ES-I3 (cell line): ENCODE data around the gene LDB2.

ENCODE experiments used
- H3K36me3 ChIP-seq: 2 replicates; pipeline ENCODE4 v1.6.1; 2013; ENCODE audit warnings: mild to moderate bottlenecking, low read length, control low read depth, moderate library complexity; ENCODE audit not compliant: insufficient read depth
- H3K4me1 ChIP-seq: 2 replicates; pipeline ENCODE4 v1.6.1; 2013; ENCODE audit warnings: mild to moderate bottlenecking, control low read depth, low read length; ENCODE audit not compliant: insufficient read depth
- H3K9ac ChIP-seq: 2 replicates; pipeline ENCODE4 v1.6.1; 2013; ENCODE audit warnings: low read depth, mild to moderate bottlenecking, low read length, moderate library complexity
- H3K9me3 ChIP-seq: 2 replicates; pipeline ENCODE4 v1.6.1; 2013; ENCODE audit warnings: mild to moderate bottlenecking, low read length, moderate library complexity; ENCODE audit not compliant: control insufficient read depth, insufficient read depth

LDB2 gene

DNA sequence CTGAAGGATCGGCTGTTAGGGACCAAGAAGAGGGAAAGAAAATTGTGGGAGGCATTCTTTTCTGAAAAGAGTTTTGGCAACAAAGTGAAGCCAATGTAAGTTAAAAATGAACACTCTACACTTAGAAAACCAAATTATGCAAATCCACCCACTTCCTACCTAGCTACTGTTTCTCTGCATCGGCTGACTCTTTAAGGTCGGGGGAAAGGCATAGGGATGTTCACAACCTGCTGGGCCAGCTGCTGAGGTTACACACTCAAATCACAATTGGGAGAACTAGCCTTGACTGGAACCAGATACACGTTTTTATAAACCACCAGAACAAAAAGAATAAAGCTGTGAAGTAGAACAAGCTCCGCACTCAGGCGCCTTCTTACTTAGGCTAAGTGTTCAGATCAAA lies 165.7 kb downstream of the LDB2 start:
- H3K9me3 ChIP-seq, result no peaks in the 10 kb centered on the region; the same call in 1 of the 2 replicates
- H3K4me1 ChIP-seq, result peaks cover 18% of the 10 kb centered on the region; the same call in 1 of the 2 replicates
- H3K36me3 ChIP-seq, result no peaks in the 10 kb centered on the region
- no peak overlapping the region for H3K9ac ChIP-seq

DNA sequence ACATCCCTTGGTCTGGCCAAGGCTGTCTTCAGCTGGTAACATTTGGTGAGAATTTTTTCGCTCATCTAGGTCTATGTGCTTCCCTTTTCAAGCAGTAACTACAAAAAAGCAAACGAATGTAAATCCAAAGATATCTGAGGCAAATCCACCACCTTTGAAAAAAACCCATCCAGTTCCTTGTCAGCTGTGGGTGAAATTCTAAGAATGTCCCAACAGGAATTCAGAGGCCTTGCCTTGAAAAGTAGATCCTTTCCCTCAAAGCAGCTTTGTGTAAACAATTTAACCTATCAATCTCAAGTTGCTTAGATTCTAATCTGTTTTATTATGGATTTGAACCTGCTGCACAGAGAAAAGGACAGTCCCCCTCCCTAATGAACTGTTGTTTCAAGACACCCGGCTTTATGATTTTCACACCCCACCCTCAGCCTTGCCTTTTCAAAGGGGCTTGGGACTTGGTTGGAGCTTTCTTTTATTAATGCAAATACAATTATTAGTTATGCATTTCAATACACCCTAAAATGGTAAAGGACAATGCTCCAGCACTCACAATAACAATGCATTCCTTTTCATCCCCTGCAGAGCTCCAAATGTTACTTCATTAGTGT lies 166.6 kb downstream of the LDB2 start:
- no peaks in the 10 kb centered on the region for H3K36me3 ChIP-seq
- peaks cover 18% of the 10 kb centered on the region; the same call in 1 of the 2 replicates for H3K4me1 ChIP-seq

DNA sequence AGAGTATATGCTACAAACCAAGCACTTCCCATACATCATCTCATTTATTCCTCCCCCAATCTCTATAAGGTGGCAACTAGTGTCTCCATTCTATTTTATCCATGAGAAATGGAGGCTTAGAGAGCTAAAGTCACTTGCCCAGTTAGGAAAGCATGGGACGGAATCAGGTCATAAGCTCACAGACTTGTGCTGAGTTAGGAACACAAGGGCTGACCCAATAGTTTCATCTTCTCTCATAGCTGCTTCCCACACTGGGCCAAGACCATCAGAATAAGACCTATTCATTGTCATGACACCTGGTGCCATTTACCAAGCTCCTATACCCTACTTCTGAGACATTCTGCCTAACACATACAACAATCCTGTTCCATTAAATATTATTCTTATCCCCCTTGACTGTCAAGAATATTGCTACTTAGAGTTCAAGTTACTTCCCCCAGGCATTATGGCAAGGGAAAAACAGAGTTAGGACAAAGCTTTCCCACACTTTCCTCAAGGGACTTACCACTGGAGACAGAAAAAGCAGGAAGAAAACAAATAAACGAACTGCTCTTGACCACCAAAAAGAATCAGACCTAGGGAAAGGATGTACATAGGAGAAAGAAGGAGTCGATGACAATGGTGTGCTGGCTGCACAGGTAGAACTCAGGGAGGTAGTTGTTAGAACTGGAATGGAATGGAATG lies 167.8 kb downstream of the LDB2 start:
- H3K4me1 ChIP-seq, result peaks cover 18% of the 10 kb centered on the region; the same call in 1 of the 2 replicates
- H3K9ac ChIP-seq, result no peak overlapping the region
- H3K36me3 ChIP-seq, result no peaks in the 10 kb centered on the region
- H3K9me3 ChIP-seq, result no peaks in the 10 kb centered on the region

More for the DNA sequence above, 166.6 kb downstream of the LDB2 start:
- no peaks in the 10 kb centered on the region for H3K9me3 ChIP-seq
- H3K9ac ChIP-seq, result no peak overlapping the region

DNA sequence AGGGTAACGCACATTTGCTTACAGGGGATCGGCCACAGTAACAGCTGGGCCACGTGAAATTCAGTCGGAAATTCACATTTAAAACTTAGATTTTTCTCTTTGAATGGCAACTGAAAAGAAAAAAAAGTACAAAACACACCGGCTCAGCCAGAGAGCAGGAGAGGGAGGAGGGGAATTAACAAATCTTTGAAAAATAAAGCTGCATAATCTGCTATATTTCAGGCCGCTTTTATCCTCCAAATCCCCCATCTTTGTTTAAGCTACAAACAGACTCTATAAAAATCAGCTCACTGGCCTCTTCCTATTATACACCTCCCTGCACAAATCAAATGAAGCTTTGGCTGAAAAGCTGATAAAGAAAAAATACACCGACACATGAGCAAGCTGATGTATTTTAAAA lies 169.1 kb downstream of the LDB2 start:
- H3K4me1 ChIP-seq, result peaks cover 18% of the 10 kb centered on the region; the same call in 1 of the 2 replicates
- no peaks in the 10 kb centered on the region for H3K9me3 ChIP-seq
- no peak overlapping the region for H3K9ac ChIP-seq
- H3K36me3 ChIP-seq, result no peaks in the 10 kb centered on the region

DNA sequence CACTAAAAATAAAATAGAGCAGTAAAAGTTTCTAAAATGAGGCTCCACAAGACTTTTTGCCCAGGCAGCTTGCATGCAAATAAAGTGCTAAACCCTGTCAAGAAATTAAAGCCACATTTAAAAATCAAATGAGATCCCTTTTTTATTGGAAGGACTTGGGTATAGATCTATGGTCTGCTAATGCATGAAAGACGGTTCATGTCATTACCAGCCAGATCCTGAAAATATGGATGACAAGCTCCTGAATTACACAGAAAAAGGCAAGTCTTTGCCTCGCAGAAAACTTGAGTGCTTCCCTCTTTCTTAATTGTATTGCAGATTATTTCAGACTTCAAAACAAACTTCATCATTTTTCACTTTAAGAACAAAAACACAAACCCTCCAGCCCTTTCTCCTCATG lies 169.6 kb downstream of the LDB2 start:
- no peaks in the 10 kb centered on the region for H3K36me3 ChIP-seq
- H3K9me3 ChIP-seq, result peaks cover under 1% of the 10 kb centered on the region; the same call in 1 of the 2 replicates
- no peak overlapping the region for H3K9ac ChIP-seq
- H3K4me1 ChIP-seq, result peaks cover 18% of the 10 kb centered on the region; the same call in 1 of the 2 replicates

DNA sequence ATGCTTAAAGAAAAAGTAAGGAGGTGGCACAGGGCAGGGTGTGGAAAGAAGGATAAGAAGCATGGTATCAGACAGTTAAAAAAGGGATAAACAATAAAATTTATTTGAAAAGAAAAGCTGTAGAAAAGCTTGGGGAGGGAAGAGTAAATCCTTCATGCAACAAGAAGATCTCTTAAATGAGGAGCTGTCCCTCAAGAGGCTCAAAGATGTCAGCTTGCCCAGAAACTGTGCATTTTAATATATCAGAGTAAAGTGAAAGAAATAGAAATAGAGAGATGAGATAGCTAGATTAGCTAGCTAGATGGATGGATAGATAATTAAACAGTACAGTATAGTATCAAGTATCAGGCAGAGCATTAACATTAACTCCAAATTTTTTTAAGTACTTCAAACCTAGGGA lies 170.3 kb downstream of the LDB2 start:
- Histone ChIP-seq H3K36me3 (no peaks in the 10 kb centered on the region; the same call in 1 of the 2 replicates), H3K4me1 (peaks cover 18% of the 10 kb centered on the region; the same call in 1 of the 2 replicates), H3K9ac (no peak overlapping the region), H3K9me3 (peaks cover 6% of the 10 kb centered on the region; the same call in 1 of the 2 replicates)

DNA sequence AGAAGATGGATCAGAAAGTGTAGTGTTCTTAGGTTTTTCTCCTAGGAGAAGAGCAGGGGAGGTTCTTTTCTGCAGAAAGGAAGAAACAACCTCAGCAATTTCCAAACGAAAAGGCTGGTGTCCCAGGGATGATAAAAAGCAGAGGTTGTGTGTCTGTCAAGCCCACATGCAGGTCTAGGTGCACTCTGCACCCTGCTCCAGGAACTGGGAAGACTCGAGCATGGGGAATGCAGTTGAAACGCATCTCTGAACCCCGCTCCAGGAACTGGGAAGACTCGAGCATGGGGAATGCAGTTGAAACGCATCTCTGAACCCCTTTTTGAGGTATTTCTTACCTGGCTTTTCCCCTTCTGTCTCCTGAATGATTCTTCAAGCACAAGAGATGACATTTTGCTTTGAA lies 171.2 kb downstream of the LDB2 start:
- no peak overlapping the region for H3K9ac ChIP-seq
- H3K4me1 ChIP-seq, result peaks cover 13% of the 10 kb centered on the region; the same call in 1 of the 2 replicates
- no peaks in the 10 kb centered on the region; the same call in 1 of the 2 replicates for H3K36me3 ChIP-seq
- peaks cover 6% of the 10 kb centered on the region; the same call in 1 of the 2 replicates for H3K9me3 ChIP-seq

DNA sequence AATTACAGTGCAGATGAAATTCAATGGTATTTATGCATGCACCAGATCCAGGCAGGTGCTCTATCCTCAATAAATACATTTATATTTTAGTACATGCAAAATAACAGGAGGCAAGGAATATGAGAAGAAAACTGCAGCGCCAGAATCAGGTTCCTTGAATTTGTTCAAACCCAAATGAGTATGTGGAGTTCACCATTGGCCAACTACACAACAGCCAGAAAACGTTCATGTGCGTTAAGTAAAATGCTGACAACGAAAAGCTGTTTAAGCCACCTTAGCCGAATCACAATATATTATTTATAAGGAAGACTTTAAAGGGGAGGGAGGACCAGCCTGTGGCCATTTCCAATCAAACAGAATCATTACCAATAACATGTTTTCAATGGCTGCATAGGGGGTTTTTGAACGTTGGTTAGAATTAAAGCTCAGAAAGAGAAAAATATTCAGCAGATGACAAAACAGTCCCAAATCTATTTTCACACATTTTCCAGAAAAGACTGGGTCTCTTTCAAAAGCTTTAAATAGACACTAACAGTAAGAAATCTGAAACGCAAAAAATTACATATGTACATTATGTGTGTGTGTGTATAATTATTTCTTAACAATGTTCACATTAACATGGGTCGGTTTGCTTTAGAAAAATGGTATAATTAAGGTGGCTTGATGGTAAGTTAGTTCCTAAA lies 171.9 kb downstream of the LDB2 start:
- H3K9ac ChIP-seq, result no peak overlapping the region

DNA sequence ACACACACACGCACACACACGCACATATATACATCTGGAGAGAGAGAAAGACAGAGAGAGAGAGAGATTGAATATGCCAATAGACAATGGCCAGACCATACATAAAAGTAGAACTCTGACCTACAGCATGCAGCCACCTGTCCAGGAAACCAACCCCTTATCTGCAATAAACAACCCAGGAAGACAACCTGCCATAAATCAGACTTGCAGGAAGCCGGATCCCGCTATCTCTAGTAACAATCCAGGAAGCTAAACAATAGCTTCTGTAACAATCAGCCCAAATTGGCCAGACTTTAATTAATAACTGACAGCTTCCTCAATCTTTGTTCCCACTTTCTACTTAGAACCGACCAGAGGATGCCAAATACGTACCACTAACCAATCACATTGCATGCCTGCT lies 173.2 kb downstream of the LDB2 start:
- Histone ChIP-seq H3K9me3 (peaks cover 6% of the 10 kb centered on the region; the same call in 1 of the 2 replicates), H3K4me1 (peaks cover 12% of the 10 kb centered on the region; the same call in 1 of the 2 replicates)

More for the DNA sequence above, 171.9 kb downstream of the LDB2 start:
- Histone ChIP-seq H3K36me3 (no peaks in the 10 kb centered on the region; the same call in 1 of the 2 replicates), H3K4me1 (peaks cover 12% of the 10 kb centered on the region; the same call in 1 of the 2 replicates), H3K9me3 (peaks cover 6% of the 10 kb centered on the region; the same call in 1 of the 2 replicates)

DNA sequence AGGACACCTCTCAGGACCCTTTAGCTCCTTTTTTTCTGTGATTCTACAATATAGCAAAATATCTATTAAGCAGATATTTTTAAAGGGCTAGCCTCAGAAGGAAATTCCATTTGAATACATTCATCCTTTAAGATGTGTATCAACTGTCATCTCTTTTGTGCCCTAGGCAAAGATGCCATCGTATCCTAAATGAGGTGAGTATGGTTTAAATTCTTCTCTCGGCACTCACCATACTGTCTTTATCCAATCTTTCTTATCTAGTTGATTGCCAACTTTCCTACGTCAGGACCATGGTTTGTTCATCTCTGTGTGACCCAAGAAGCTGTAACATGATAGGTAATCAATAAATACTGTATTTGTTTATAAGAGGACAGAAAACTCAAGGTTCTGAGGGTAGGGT lies 176.0 kb downstream of the LDB2 start:
- Histone ChIP-seq H3K36me3 (no peaks in the 10 kb centered on the region; the same call in 1 of the 2 replicates), H3K4me1 (no peaks in the 10 kb centered on the region), H3K9ac (no peak overlapping the region), H3K9me3 (peaks cover 6% of the 10 kb centered on the region; the same call in 1 of the 2 replicates)

More for the DNA sequence above, 173.2 kb downstream of the LDB2 start:
- Histone ChIP-seq H3K9ac (no peak overlapping the region), H3K36me3 (no peaks in the 10 kb centered on the region; the same call in 1 of the 2 replicates)

DNA sequence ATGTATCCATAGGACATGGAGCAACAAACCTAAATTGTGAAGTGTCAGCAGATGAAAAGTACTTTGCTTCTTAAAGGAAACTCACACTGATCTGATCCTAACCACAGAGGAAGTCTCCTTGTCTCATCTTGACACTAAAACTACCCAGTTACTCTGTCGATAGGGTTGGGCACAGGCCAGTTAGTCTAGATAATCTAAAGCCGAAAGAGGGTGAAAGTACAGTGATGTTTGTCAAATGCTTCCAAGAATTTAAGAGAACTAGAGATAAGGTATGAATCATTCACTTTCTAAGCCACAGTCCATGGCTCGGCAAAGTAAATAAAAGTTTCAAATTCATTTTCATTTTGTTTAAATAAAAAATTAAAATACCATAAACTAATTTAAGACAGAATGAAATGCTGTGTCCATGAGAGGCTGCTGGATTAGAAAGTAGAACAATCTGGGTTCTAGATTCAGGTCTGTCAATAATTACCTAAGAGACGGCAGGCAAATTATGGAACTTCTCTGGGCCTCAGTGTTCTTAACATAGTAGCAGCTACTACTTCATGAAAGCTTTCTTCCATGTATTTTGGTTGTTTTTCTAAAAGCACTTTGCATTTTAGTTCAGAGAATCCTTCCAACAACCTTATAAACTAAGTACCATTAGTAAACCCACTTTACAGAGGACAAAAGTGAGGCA lies 176.7 kb downstream of the LDB2 start:
- Histone ChIP-seq H3K4me1 (no peaks in the 10 kb centered on the region), H3K36me3 (no peaks in the 10 kb centered on the region; the same call in 1 of the 2 replicates), H3K9ac (no peak overlapping the region), H3K9me3 (peaks cover 6% of the 10 kb centered on the region; the same call in 1 of the 2 replicates)

DNA sequence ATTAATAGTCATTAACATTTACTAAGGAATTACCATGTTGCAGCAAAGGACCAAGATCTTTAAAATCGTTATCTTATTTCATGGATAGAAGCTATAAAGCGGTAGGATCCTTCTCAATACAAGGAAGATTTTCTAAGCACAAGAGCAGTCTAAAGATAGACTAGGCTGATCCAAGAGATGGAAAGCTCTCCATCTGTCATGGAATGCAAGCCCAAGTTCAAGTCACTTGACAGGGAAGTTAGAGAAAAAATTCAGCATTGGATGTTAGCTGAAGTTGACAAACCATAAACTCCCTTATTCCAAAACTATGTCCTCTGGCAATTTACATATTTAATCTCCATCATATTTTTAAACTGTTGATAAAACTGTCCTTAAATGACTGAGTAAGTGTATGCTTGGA lies 177.7 kb downstream of the LDB2 start:
- Histone ChIP-seq H3K4me1 (no peaks in the 10 kb centered on the region), H3K36me3 (no peaks in the 10 kb centered on the region; the same call in 1 of the 2 replicates), H3K9me3 (peaks cover 6% of the 10 kb centered on the region; the same call in 1 of the 2 replicates), H3K9ac (no peak overlapping the region)

DNA sequence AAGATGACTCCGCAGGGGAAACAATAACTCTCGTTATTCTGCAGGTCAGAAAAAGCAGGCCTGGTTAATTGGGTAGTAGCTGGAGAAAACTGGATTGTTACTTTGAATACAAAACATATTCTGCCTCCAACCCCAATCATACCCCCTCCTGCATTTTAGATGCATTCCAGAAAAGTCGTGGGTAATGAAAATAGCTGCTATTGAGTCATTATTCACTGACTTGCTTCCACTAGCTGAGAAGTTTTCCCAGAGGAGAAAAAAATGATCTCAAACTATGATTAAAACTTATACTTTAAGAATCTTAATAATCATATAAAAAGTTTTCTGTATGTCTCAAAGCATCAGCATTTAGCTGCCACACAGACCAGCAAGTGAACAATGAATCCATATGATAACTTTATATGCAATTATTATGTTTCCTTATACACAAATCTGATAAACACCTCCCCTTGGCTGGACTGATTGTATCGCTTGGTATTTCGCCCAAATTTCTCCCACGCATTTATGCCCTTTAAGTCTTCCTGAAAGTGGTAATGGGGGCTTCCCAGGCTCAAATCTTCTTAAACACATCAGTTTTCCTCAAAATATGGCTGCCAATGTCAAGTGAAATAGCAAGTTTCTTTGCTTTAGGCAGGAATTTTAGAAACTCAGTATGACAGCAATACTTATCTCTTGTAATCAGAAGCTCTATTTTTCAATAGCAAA lies 181.0 kb downstream of the LDB2 start:
- H3K9me3 ChIP-seq, result no peaks in the 10 kb centered on the region
- H3K36me3 ChIP-seq, result no peaks in the 10 kb centered on the region
- H3K9ac ChIP-seq, result no peak overlapping the region
- no peaks in the 10 kb centered on the region for H3K4me1 ChIP-seq
